Thyroid gland (tissue), 4 donors: Measurements from ENCODE around the gene MPPED1. TPM values are rescaled to one million over a fixed set of nuclear protein-coding genes. Genes with fewer than 3 reads are reported as not detected.

ENCODE experiments used
- DNase-seq, 2 donors: peaks; one replicate each; pipeline ENCODE4 v3.0.0-alpha.2; 2019
- H3K27ac ChIP-seq, 3 donors: fragments of 200-600 bp; sonication (generic); 1 replicate in 2 of 3; 2 replicates in 1 of 3; pipeline ENCODE4 v1.5.1; 2016 to 2019; ENCODE audit warnings: mild to moderate bottlenecking in 1 of 3, moderate library complexity in 1 of 3
- H3K27me3 ChIP-seq: fragments of 200-600 bp; sonication (generic); one replicate; pipeline ENCODE4 v1.5.1; 2019
- H3K36me3 ChIP-seq, 2 donors: fragments of 200-600 bp; sonication (generic); one replicate each; pipeline ENCODE4 v1.5.1; 2016 to 2019
- H3K4me1 ChIP-seq, 2 donors: fragments of 200-600 bp; sonication (generic); one replicate each; pipeline ENCODE4 v1.5.1; 2017 to 2019
- H3K4me3 ChIP-seq, 3 donors: fragments of 200-600 bp; sonication (generic); replicated peaks in 1 of 3; 1 replicate in 2 of 3; 2 replicates in 1 of 3; pipeline ENCODE4 v1.5.1; 2016; ENCODE audit warnings: mild to moderate bottlenecking in 1 of 3
- H3K9me3 ChIP-seq: fragments of 200-600 bp; sonication (generic); one replicate; pipeline ENCODE4 v1.5.1; 2017
- CTCF ChIP-seq, 6 experiments: fragments of 200-600 bp in 3 of 6; fragments of 450-650 bp in 3 of 6; sonication (generic) in 3 of 6; IDR thresholded peaks; one replicate each; pipeline ENCODE4 v1.5.1; 2016 to 2019; ENCODE audit warnings: antibody characterized with exemption in 6 of 6, mild to moderate bottlenecking in 2 of 6, inconsistent platforms in 1 of 6, moderate library complexity in 1 of 6
- POLR2A ChIP-seq, 2 donors: fragments of 450-650 bp; IDR thresholded peaks; one replicate each; pipeline ENCODE4 v1.6.1; 2017; ENCODE audit warnings: antibody characterized with exemption in 2 of 2, mild to moderate bottlenecking in 2 of 2, moderate library complexity in 1 of 2
- WGBS, 2 donors: methylation state at CpG; one replicate each; pipeline ENCODE4 v1.1.5; 2017; 5-methylcytosine and 5-hydroxymethylcytosine counted together
- intact Hi-C: fragments of 100-400 bp; cut with DNase I; formaldehyde crosslinking; loops from one replicate; pipeline ENCODE4 v1.15.1; 2023
- total RNA-seq, 4 donors: library from RNA; depleted of rRNA; stranded (reverse); fragments of >200 nt; gene quantifications; one replicate each; pipeline ENCODE4 v1.2.3, GENCODE V29; 2016

MPPED1 gene
- total RNA-seq, 4 donors from 2014 or later: not detected

GRCh38 chr22:43501878-43502277 is 90.1 kb downstream of the MPPED1 start:
- no peak for DNase-seq
- WGBS, 2 donors: 73 to 76% methylated on average over 7 to 9 of the region's 11 CpGs
- H3K9me3 ChIP-seq: no peaks in the 10 kb centered on the region
- no peaks in the 10 kb centered on the region for H3K36me3 ChIP-seq
- no peak for TF ChIP-seq POLR2A (IDR thresholded peaks at IDR 0.05)
- TF ChIP-seq CTCF (IDR thresholded peaks at IDR 0.05): no peak
- H3K27me3 ChIP-seq: no peaks in the 10 kb centered on the region
- intact Hi-C loops: no loop called here
- H3K4me3 ChIP-seq: no peak overlapping the region
- H3K4me1 ChIP-seq: no peaks in the 10 kb centered on the region
- no peak overlapping the region for H3K27ac ChIP-seq

- TF ChIP-seq POLR2A (IDR thresholded peaks at IDR 0.05) (no peak), CTCF (IDR thresholded peaks at IDR 0.05) (no peak)
- no peaks in the 10 kb centered on the region for H3K36me3 ChIP-seq
- intact Hi-C loops: no loop called here
- H3K9me3 ChIP-seq: no peaks in the 10 kb centered on the region
- H3K27ac ChIP-seq: no peak overlapping the region
- WGBS, 2 donors: 79 to 85% methylated on average over 11 of the region's 20 CpGs
- DNase-seq: no peak
- no peaks in the 10 kb centered on the region for H3K27me3 ChIP-seq
- H3K4me1 ChIP-seq: no peaks in the 10 kb centered on the region
- no peak overlapping the region for H3K4me3 ChIP-seq
Measured at GRCh38 chr22:43502306-43502874, 90.6 kb downstream of the MPPED1 start.

GRCh38 chr22:43504068-43504467 is 92.3 kb downstream of the MPPED1 start:
- Histone ChIP-seq H3K27ac (no peak overlapping the region), H3K9me3 (no peaks in the 10 kb centered on the region), H3K4me1 (no peaks in the 10 kb centered on the region), H3K36me3 (no peaks in the 10 kb centered on the region), H3K27me3 (no peaks in the 10 kb centered on the region), H3K4me3 (no peak overlapping the region)
- TF ChIP-seq POLR2A (IDR thresholded peaks at IDR 0.05) (no peak), CTCF (IDR thresholded peaks at IDR 0.05) (no peak)
- DNase-seq: no peak
- intact Hi-C loops: no loop called here
- WGBS, 2 donors: 97 to 98% methylated on average over 3 of the region's 3 CpGs

- 92 to 93% methylated on average over 7 of the region's 7 CpGs for WGBS, 2 donors
- no peak overlapping the region for H3K4me3 ChIP-seq
- H3K4me1 ChIP-seq: no peaks in the 10 kb centered on the region
- DNase-seq: no peak
- H3K9me3 ChIP-seq: no peaks in the 10 kb centered on the region
- intact Hi-C loops: no loop called here
- no peak overlapping the region for H3K27ac ChIP-seq
- no peaks in the 10 kb centered on the region for H3K27me3 ChIP-seq
- H3K36me3 ChIP-seq: no peaks in the 10 kb centered on the region
- TF ChIP-seq CTCF (IDR thresholded peaks at IDR 0.05) (no peak), POLR2A (IDR thresholded peaks at IDR 0.05) (no peak)
Measured at GRCh38 chr22:43504666-43505261, 93.0 kb downstream of the MPPED1 start.

GRCh38 chr22:43505423-43505822 is 93.6 kb downstream of the MPPED1 start:
- no peak for DNase-seq
- Histone ChIP-seq H3K4me1 (no peaks in the 10 kb centered on the region), H3K27me3 (no peaks in the 10 kb centered on the region), H3K9me3 (no peaks in the 10 kb centered on the region), H3K36me3 (no peaks in the 10 kb centered on the region), H3K27ac (no peak overlapping the region), H3K4me3 (no peak overlapping the region)
- 93 to 94% methylated on average over 14 of the region's 14 CpGs for WGBS, 2 donors
- TF ChIP-seq POLR2A (IDR thresholded peaks at IDR 0.05): no peak
- TF ChIP-seq CTCF (IDR thresholded peaks at IDR 0.05): no peak
- intact Hi-C loops: no loop called here
